GM23248 (cell line): ENCODE data around the gene CDC34.

Experiments
- EZH2 ChIP-seq: fragments of 200-600 bp; sonication (generic); IDR thresholded peaks from 2 replicates; pipeline ENCODE4 v1.6.1; 2018; ENCODE audit warnings: antibody characterized with exemption, mild to moderate bottlenecking; ENCODE audit not compliant: insufficient read depth, poor library complexity, severe bottlenecking
- EZH2phosphoT487 ChIP-seq: fragments of 200-600 bp; sonication (generic); IDR thresholded peaks from 2 replicates; pipeline ENCODE4 v1.6.1; 2018; ENCODE audit warnings: antibody characterized with exemption, moderate library complexity, mild to moderate bottlenecking, low read depth; ENCODE audit not compliant: insufficient read depth

GRCh38 chr19:574658-575526 lies 43.3 kb downstream of the CDC34 start:
- no peak for TF ChIP-seq EZH2
- TF ChIP-seq EZH2phosphoT487: no peak
